DND-41 (cell line): ENCODE results near the gene ELK1.

ENCODE experiments used
- ATAC-seq: fragments of 200-7000 bp; cut with Tn5 transposase; 3 replicates; pipeline ENCODE4 v1.9.1; 2021; ENCODE audit warnings: low read depth; ENCODE audit not compliant: insufficient read depth
- DNase-seq: peaks from one replicate; pipeline ENCODE4 v3.0.0-alpha.2; 2020
- H2AFZ ChIP-seq: 2 replicates; pipeline ENCODE4 v1.6.0; 2012; ENCODE audit warnings: low read depth, low read length
- H3K27ac ChIP-seq: 2 replicates; pipeline ENCODE4 v1.5.1; 2012; ENCODE audit warnings: low read length, inconsistent platforms
- H3K27me3 ChIP-seq: fragments of 200-600 bp; sonication (generic); 2 replicates; pipeline ENCODE4 v1.6.0; 2012; ENCODE audit warnings: low read length, mild to moderate bottlenecking, inconsistent platforms; ENCODE audit not compliant: insufficient read depth, poor library complexity
- H3K36me3 ChIP-seq: 2 replicates; pipeline ENCODE4 v1.5.1; 2012; ENCODE audit warnings: low read length, inconsistent platforms; ENCODE audit not compliant: insufficient read depth
- H3K4me1 ChIP-seq: 2 replicates; pipeline ENCODE4 v1.5.1; 2012; ENCODE audit warnings: mild to moderate bottlenecking, low read length; ENCODE audit not compliant: insufficient read depth
- H3K4me2 ChIP-seq: 2 replicates; pipeline ENCODE4 v1.6.0; 2012; ENCODE audit warnings: mild to moderate bottlenecking, moderate library complexity, low read length, inconsistent platforms; ENCODE audit not compliant: insufficient read depth
- H3K4me3 ChIP-seq, 2 experiments: fragments of 200-600 bp in 1 of 2; shearing (Covaris generic) in 1 of 2; 2 replicates each; pipeline ENCODE4 v1.5.1; 2012 to 2016; ENCODE audit warnings: inconsistent platforms in 2 of 2, low read length in 2 of 2, mild to moderate bottlenecking in 2 of 2, low read depth in 1 of 2, moderate library complexity in 1 of 2
- H3K79me2 ChIP-seq: 2 replicates; pipeline ENCODE4 v1.6.0; 2012; ENCODE audit warnings: low read length, inconsistent platforms; ENCODE audit not compliant: insufficient read depth
- H3K9ac ChIP-seq: 2 replicates; pipeline ENCODE4 v1.6.0; 2012; ENCODE audit warnings: low read depth, mild to moderate bottlenecking, inconsistent platforms, low read length, moderate library complexity
- H3K9me3 ChIP-seq: 2 replicates; pipeline ENCODE4 v1.5.1; 2012; ENCODE audit warnings: low read length, moderate library complexity, mild to moderate bottlenecking, inconsistent platforms; ENCODE audit not compliant: insufficient read depth, severe bottlenecking
- H4K20me1 ChIP-seq: 2 replicates; pipeline ENCODE4 v1.6.0; 2012; ENCODE audit warnings: low read length; ENCODE audit not compliant: insufficient read depth
- CTCF ChIP-seq: IDR thresholded peaks from 2 replicates; pipeline ENCODE4 v1.5.1; 2012; ENCODE audit warnings: borderline replicate concordance, low read length, moderate library complexity, mild to moderate bottlenecking; ENCODE audit not compliant: poor library complexity, severe bottlenecking; ENCODE audit errors: extremely low read depth
- EZH2 ChIP-seq: IDR thresholded peaks from 3 replicates; pipeline ENCODE4 v1.6.1; 2012; ENCODE audit warnings: borderline replicate concordance, low read depth, mild to moderate bottlenecking, moderate library complexity, low read length, inconsistent platforms; ENCODE audit not compliant: severe bottlenecking

The ELK1 gene

GRCh38 chrX:47637546-47638195 is 12.7 kb downstream of the ELK1 start:
- H2AFZ ChIP-seq = no peak overlapping the region
- TF ChIP-seq CTCF = no peak
- TF ChIP-seq EZH2 = no peak
- DNase-seq (no peak), ATAC-seq (no peak)
- no peak overlapping the region for H3K27ac ChIP-seq
- peaks cover 61% of the 10 kb centered on the region for H3K36me3 ChIP-seq
- no peaks in the 10 kb centered on the region for H3K27me3 ChIP-seq
- H4K20me1 ChIP-seq = no peaks in the 10 kb centered on the region
- H3K4me1 ChIP-seq = no peaks in the 10 kb centered on the region
- H3K9ac ChIP-seq = no peak overlapping the region
- H3K9me3 ChIP-seq = no peaks in the 10 kb centered on the region
- H3K4me3 ChIP-seq = no peak overlapping the region
- H3K4me2 ChIP-seq = no peak overlapping the region
- no peaks in the 10 kb centered on the region for H3K79me2 ChIP-seq

DNA sequence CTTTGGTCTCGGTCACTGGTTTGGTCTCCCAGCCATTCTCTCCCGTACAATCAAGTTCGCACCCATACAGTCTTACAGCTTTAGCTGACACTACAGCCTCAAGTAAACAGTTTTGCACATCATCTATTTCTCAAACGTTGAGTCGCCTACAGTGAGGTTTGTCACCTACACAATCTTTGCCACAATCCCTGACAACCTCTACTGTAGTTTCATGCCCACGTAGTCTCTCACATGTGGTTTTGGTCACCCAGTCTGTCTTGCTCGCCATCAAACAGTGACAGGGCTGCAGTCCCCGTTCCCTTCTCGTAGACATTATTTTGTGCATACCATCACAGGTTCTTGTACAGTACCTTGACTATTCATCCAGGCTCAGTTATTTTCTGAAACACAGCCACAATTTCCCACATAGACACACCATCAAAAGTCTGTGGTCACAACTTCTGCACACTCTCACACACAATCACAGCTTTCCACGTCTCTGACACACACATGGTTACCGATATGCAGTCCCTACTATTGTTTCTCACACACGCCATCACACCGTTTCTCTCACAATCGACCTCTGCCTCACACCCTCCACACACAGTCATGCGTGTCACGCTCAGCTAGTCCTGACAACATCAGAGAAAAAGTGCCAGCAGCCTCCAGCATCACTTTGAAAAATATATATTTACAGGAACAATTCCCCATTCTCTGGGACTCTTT is 15.3 kb downstream of the ELK1 start:
- Histone ChIP-seq H3K4me2 (no peak overlapping the region), H3K79me2 (no peaks in the 10 kb centered on the region), H3K36me3 (peaks cover 41% of the 10 kb centered on the region), H3K4me1 (peaks cover 3% of the 10 kb centered on the region), H3K4me3 (no peak overlapping the region), H3K9ac (no peak overlapping the region), H2AFZ (no peak overlapping the region), H4K20me1 (no peaks in the 10 kb centered on the region), H3K27ac (no peak overlapping the region), H3K27me3 (no peaks in the 10 kb centered on the region), H3K9me3 (no peaks in the 10 kb centered on the region)
- TF ChIP-seq EZH2 (no peak), CTCF (no peak)
- DNase-seq (no peak), ATAC-seq (no peak)

- ATAC-seq = no peak
- H3K9ac ChIP-seq = no peak overlapping the region
- no peak for DNase-seq
- peaks cover 32% of the 10 kb centered on the region for H3K36me3 ChIP-seq
- H3K79me2 ChIP-seq = no peaks in the 10 kb centered on the region
- H4K20me1 ChIP-seq = no peaks in the 10 kb centered on the region
- no peak for TF ChIP-seq CTCF
- no peak for TF ChIP-seq EZH2
- H3K4me1 ChIP-seq = peaks cover 8% of the 10 kb centered on the region
- H3K27ac ChIP-seq = no peak overlapping the region
- H3K4me3 ChIP-seq = no peak overlapping the region
- no peak overlapping the region for H2AFZ ChIP-seq
- H3K27me3 ChIP-seq = no peaks in the 10 kb centered on the region
- no peak overlapping the region for H3K4me2 ChIP-seq
- no peaks in the 10 kb centered on the region for H3K9me3 ChIP-seq
These were observed 16.4 kb downstream of the ELK1 start for GRCh38 chrX:47633689-47634590.
